HG02642 (cell line): ENCODE data around the gene PARD6B.

ENCODE experiments used
- ATAC-seq: cut with Tn5 transposase; IDR thresholded peaks from one replicate; pipeline ENCODE4 v1.9.1; 2021; ENCODE audit warnings: mild to moderate bottlenecking; ENCODE audit not compliant: unreplicated experiment, poor library complexity

Gene PARD6B

GRCh38 chr20:50721881-50722281, 9.5 kb upstream of the PARD6B start:
- ATAC-seq, result no peak

GRCh38 chr20:50722424-50723155, 8.8 kb upstream of the PARD6B start:
- no peak for ATAC-seq

- ATAC-seq, result no peak
These were observed 7.7 kb upstream of the PARD6B start for GRCh38 chr20:50723672-50724071.

GRCh38 chr20:50724112-50724725, 7.2 kb upstream of the PARD6B start:
- ATAC-seq, result no peak

- no peak for ATAC-seq
These were observed 6.3 kb upstream of the PARD6B start for GRCh38 chr20:50724851-50725723.

GRCh38 chr20:50725724-50726005, 5.7 kb upstream of the PARD6B start:
- no peak for ATAC-seq

GRCh38 chr20:50726955-50727791, 4.2 kb upstream of the PARD6B start:
- ATAC-seq, result no peak

- no peak for ATAC-seq
These were observed 3.4 kb upstream of the PARD6B start for GRCh38 chr20:50727792-50728485.

GRCh38 chr20:50728486-50728980, 2.8 kb upstream of the PARD6B start:
- ATAC-seq, result no peak

GRCh38 chr20:50728981-50729874, 2.2 kb upstream of the PARD6B start:
- ATAC-seq, result no peak

GRCh38 chr20:50729901-50730764, 1.2 kb upstream of the PARD6B start:
- no peak for ATAC-seq

- ATAC-seq, result no peak
These were observed 670 bp upstream of the PARD6B start for GRCh38 chr20:50730765-50731054.

GRCh38 chr20:50731930-50732690, 730 bp downstream of the PARD6B start:
- ATAC-seq, result no peak

- ATAC-seq, result no peak
These were observed 2.4 kb downstream of the PARD6B start for GRCh38 chr20:50733644-50734349.

GRCh38 chr20:50734730-50735679, 3.6 kb downstream of the PARD6B start:
- no peak for ATAC-seq

GRCh38 chr20:50735813-50736212, 4.4 kb downstream of the PARD6B start:
- ATAC-seq, result no peak
